ENCODE data around the gene STPG1. TPM values are rescaled to one million over a fixed set of nuclear protein-coding genes. Genes with fewer than 3 reads are reported as not detected.
A peak's percentile ranks its signal among the peaks of the same experiment; 100 is the strongest.

Gene STPG1
- total RNA-seq, 1 donor from 2014 or later, result 10.0 TPM

DNA sequence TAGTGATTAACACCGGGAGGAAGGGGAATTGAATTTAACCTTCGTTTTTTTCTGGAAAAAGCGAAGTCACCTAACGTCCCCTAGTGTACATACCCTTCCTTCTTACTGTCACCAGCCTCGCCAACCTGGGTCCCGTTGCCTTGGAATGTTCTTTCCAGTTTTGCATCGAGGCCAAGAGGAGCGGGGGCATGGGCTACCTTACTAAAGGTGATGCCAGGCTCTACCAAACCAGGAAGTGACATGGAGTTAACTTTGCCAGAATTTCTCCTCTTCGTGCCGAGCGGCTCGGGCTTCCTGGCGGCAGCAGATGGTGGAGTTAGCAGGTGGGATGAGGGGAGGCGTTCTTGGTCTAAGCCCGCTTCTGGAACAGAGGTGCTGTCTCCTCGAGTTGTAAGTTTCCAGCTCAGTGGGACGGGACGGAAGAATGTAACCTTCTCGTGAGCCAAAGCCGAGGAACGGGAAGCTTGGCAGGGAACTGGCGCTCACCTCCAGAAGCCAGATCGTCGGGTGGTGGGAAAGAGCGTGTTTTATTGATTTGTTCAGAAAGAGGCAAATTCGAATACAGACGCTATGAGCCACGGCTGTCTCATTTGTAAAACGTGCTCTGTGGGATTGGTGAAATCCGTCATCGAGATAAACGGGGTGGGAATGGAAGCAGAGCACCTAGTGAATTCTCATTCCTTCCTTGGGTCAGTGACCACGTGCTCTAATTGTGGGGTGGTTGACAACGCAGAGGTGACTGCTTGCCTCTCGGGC, 2.5 kb upstream of the STPG1 start:
- Mint-ChIP-seq H3K4me1 (ENCODE audit: unreplicated experiment) (peaks cover 13% of the 10 kb centered on the region), H3K27ac (ENCODE audit: unreplicated experiment) (peak overlapping the region; percentile 52), H3K4me3 (ENCODE audit: unreplicated experiment) (peak overlapping the region; percentile 97), H3K9me3 (ENCODE audit: unreplicated experiment) (no peaks in the 10 kb centered on the region), H3K27me3 (ENCODE audit: unreplicated experiment) (peaks cover 5% of the 10 kb centered on the region), H3K36me3 (ENCODE audit: low read depth, unreplicated experiment) (no peaks in the 10 kb centered on the region)
- no peak for DNase-seq (ENCODE audit: low spot score)
- no peak for TF ChIP-seq CTCF (IDR thresholded peaks at IDR 0.05; ENCODE audit: unreplicated experiment)

DNA sequence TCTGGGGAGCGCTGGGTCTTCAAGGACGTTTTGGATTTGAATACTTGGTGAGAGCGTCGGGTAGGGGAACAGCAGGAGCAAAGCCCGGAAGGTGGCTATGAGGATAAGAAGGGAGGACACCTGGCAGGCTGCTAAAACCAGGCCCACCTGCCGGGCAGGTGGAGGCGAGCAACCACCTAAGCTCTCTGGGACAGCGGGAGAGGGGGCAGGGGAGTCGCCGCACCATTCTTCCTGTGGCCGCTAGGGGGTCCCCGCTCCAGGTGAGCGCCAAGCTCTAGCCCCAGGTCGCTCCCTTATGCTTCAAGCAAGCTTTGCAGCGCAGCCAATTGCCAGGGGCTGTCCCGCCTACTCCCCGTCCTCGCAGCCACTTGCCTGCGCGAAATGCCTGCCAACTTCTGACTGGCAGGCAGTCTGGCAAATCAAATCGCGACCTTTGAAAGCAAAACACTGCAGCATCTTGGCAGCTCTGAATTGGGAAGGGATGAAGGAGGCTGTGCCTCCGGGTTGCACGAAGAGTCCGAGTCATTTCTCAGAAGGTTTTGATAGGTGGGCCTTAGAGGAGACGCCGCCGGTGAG, 1.8 kb upstream of the STPG1 start, which contains the start of gene NIPAL3:
Gene NIPAL3 (plus strand): TSS at position 469 of the 576 bp plus-strand sequence. CDS start 3,746 bp downstream, outside the sequence.
- Mint-ChIP-seq H3K4me1 (ENCODE audit: unreplicated experiment) (peaks cover 13% of the 10 kb centered on the region), H3K9me3 (ENCODE audit: unreplicated experiment) (no peaks in the 10 kb centered on the region), H3K36me3 (ENCODE audit: low read depth, unreplicated experiment) (no peaks in the 10 kb centered on the region), H3K4me3 (ENCODE audit: unreplicated experiment) (peak within 1 kb of the TSS; percentile 97), H3K27ac (ENCODE audit: unreplicated experiment) (peak within 1 kb of the TSS; percentile 52), H3K27me3 (ENCODE audit: unreplicated experiment) (peaks cover 5% of the 10 kb centered on the region)
- TF ChIP-seq CTCF (IDR thresholded peaks at IDR 0.05; ENCODE audit: unreplicated experiment), result peak; percentile 88
- DNase-seq (ENCODE audit: low spot score), result peak; percentile 95

- Mint-ChIP-seq H3K9me3 (ENCODE audit: unreplicated experiment) (no peaks in the 10 kb centered on the region), H3K4me3 (ENCODE audit: unreplicated experiment) (peak overlapping the region; percentile 97), H3K36me3 (ENCODE audit: low read depth, unreplicated experiment) (no peaks in the 10 kb centered on the region), H3K27me3 (ENCODE audit: unreplicated experiment) (peaks cover 5% of the 10 kb centered on the region), H3K4me1 (ENCODE audit: unreplicated experiment) (peaks cover 13% of the 10 kb centered on the region), H3K27ac (ENCODE audit: unreplicated experiment) (peak overlapping the region; percentile 11)
- TF ChIP-seq CTCF (IDR thresholded peaks at IDR 0.05; ENCODE audit: unreplicated experiment), result no peak
- no peak for DNase-seq (ENCODE audit: low spot score)
Measured at GRCh38 chr1:24414775-24415333, 1.3 kb upstream of the STPG1 start.

DNA sequence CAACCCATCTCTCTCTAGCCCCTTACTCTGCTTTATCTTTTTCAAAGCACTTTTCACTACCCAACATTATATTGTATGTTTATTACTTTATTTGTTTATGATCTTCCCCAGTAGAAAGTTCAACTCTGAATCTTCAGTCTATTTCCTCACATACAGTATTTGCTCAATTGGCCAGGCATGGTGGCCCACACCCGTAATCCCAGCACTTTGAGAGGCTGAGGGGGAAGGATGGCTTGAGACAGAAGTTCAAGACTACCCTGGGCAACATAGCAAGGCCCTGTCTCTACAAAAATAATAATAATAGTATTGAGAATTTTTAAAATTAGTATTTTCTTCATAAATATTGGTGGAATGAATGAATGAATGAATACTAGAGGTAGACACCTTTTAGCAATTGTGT, 1.2 kb downstream of the STPG1 start:
- no peak for TF ChIP-seq CTCF (IDR thresholded peaks at IDR 0.05; ENCODE audit: unreplicated experiment)
- Mint-ChIP-seq H3K4me1 (ENCODE audit: unreplicated experiment) (peaks cover 13% of the 10 kb centered on the region), H3K4me3 (ENCODE audit: unreplicated experiment) (peak overlapping the region; percentile 93), H3K9me3 (ENCODE audit: unreplicated experiment) (no peaks in the 10 kb centered on the region), H3K27me3 (ENCODE audit: unreplicated experiment) (peaks cover 5% of the 10 kb centered on the region), H3K36me3 (ENCODE audit: low read depth, unreplicated experiment) (no peaks in the 10 kb centered on the region), H3K27ac (ENCODE audit: unreplicated experiment) (no peak overlapping the region)
- DNase-seq (ENCODE audit: low spot score), result no peak

- Mint-ChIP-seq H3K4me1 (ENCODE audit: unreplicated experiment) (peaks cover 13% of the 10 kb centered on the region), H3K4me3 (ENCODE audit: unreplicated experiment) (no peak overlapping the region), H3K9me3 (ENCODE audit: unreplicated experiment) (no peaks in the 10 kb centered on the region), H3K27ac (ENCODE audit: unreplicated experiment) (no peak overlapping the region), H3K27me3 (ENCODE audit: unreplicated experiment) (peaks cover 5% of the 10 kb centered on the region), H3K36me3 (ENCODE audit: low read depth, unreplicated experiment) (no peaks in the 10 kb centered on the region)
- no peak for TF ChIP-seq CTCF (IDR thresholded peaks at IDR 0.05; ENCODE audit: unreplicated experiment)
- no peak for DNase-seq (ENCODE audit: low spot score)
Measured at GRCh38 chr1:24411963-24412362, 1.6 kb downstream of the STPG1 start.

All from endothelial cell (in vitro differentiated cells).